Measurements from ENCODE around the gene TMED1. TPM values are rescaled to one million over a fixed set of nuclear protein-coding genes. Genes with fewer than 3 reads are reported as not detected.

The TMED1 gene
- total and polyA plus RNA-seq, 2 of the 8 experiments (the other 6 are each of a cell fraction or from before 2014, with no cell fraction given), result 26.9 to 31.9 TPM

DNA sequence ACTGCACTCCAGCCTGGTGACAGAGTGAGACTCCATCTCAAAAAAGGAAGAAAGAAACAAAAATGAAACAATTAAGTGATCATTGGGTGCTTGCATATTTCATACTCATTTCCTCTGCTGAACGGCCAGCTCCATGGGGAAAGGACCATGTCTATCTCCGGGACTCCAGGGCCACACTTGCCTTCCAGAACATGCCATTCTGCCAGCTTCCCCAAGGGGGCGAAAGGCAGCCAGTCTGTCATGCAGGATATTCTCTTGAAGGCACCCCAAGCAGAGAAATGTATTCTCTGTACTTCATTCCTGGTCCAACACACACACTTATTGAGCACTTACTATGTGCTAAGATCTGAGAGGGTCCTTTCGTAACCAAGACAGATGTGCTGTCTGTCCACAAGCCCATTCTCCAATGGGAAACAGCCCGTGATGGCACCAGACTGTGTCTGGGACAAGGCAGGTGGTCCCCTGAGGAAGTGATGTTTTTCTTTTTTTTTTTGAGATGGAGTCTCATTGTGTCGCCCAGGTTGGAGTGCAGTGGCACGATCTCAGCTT lies 25.2 kb upstream of the TMED1 start:
- no peak overlapping the region for H3K14ac ChIP-seq (ENCODE audit: insufficient read length)
- no peak overlapping the region for H2AFZ ChIP-seq (ENCODE audit: low read length)
- no peak overlapping the region for H2BK15ac ChIP-seq (ENCODE audit: low read length)
- ChIA-PET CTCF (ENCODE audit: partially characterized antibody) (interaction anchor here (0.5 to 11.3 kb wide), 23 partner anchors 9 to 684 kb away, joined by 3 to 249 read pairs (median 4); partner anchors contain the start of genes C19orf38, QTRT1 and TMED1), POLR2A (ENCODE audit: partially characterized antibody) (interaction anchor here (0.6 to 1.0 kb wide), 2 partner anchors 25 to 159 kb away, joined by 3 to 5 read pairs; partner anchors contain the start of gene TMED1)
- no peak overlapping the region for H2BK20ac ChIP-seq (ENCODE audit: low read length)
- no peak overlapping the region for H2BK12ac ChIP-seq (ENCODE audit: low read depth, low read length)
- TF ChIP-seq NANOG (IDR thresholded peaks at IDR 0.05; ENCODE audit: insufficient read depth, low read depth, low read length, poor library complexity, severe bottlenecking), result no peak
- TF ChIP-seq, protein P1, sequence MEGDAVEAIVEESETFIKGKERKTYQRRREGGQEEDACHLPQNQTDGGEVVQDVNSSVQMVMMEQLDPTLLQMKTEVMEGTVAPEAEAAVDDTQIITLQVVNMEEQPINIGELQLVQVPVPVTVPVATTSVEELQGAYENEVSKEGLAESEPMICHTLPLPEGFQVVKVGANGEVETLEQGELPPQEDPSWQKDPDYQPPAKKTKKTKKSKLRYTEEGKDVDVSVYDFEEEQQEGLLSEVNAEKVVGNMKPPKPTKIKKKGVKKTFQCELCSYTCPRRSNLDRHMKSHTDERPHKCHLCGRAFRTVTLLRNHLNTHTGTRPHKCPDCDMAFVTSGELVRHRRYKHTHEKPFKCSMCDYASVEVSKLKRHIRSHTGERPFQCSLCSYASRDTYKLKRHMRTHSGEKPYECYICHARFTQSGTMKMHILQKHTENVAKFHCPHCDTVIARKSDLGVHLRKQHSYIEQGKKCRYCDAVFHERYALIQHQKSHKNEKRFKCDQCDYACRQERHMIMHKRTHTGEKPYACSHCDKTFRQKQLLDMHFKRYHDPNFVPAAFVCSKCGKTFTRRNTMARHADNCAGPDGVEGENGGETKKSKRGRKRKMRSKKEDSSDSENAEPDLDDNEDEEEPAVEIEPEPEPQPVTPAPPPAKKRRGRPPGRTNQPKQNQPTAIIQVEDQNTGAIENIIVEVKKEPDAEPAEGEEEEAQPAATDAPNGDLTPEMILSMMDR (IDR thresholded peaks at IDR 0.05; ENCODE audit: control extremely low read depth in 1 of 3, insufficient read depth in 1 of 3, low read depth in 1 of 3, low read length in 3 of 3), result peak; percentile 74 to 83 (median 81)
- TF ChIP-seq RAD21 (IDR thresholded peaks at IDR 0.05 in 1 of 2, conservative IDR thresholded peaks at IDR 0.05 in 1 of 2; ENCODE audit: low read depth in 2 of 2, low read length in 2 of 2), result peak; percentile 23 to 38; a peak in 2 of 4 replicates
- no peak overlapping the region for H2AK5ac ChIP-seq (ENCODE audit: low read depth, low read length)
- H4K5ac ChIP-seq (ENCODE audit: insufficient read length, low read depth, low read length), result no peak overlapping the region
- H3K9me3 ChIP-seq (ENCODE audit: insufficient read depth in 2 of 2, low read depth in 1 of 2, low read length in 1 of 2), result no peaks in the 10 kb centered on the region
- WGBS, 2 experiments (ENCODE audit: extremely low coverage in 1 of 2, insufficient coverage in 1 of 2, insufficient read length in 1 of 2, insufficient replicate concordance in 2 of 2, low coverage in 1 of 2, low lambda C conversion rate in 2 of 2, missing lambda C conversion rate in 1 of 2), result 75% methylated on average over 7 of the region's 7 CpGs; no CpG with 5 or more reads in 1 of the 2 experiments
- H4K8ac ChIP-seq (ENCODE audit: extremely low read depth, insufficient read depth, low read length), result no peak overlapping the region
- H3K18ac ChIP-seq (ENCODE audit: extremely low read depth, low read length), result no peak overlapping the region
- no peak overlapping the region for H3K4ac ChIP-seq (replicated peaks; ENCODE audit: insufficient read length, low read depth, low read length)
- no peak overlapping the region for H2BK120ac ChIP-seq (replicated peaks; ENCODE audit: low read depth, low read length)
- peak; percentile 42 for FAIRE-seq
- H3K56ac ChIP-seq (replicated peaks; ENCODE audit: insufficient read length, low read depth, low read length), result no peak overlapping the region
- H3K36me3 ChIP-seq (ENCODE audit: control insufficient read depth in 2 of 4, insufficient read depth in 4 of 4, low read length in 3 of 4), result no peaks in the 10 kb centered on the region
- no peak overlapping the region for H3K4me3 ChIP-seq (ENCODE audit: extremely low read depth in 1 of 4, insufficient read depth in 2 of 4, low read depth in 3 of 4, low read length in 4 of 4)
- H3K23me2 ChIP-seq (ENCODE audit: low read depth, low read length), result no peaks in the 10 kb centered on the region
- no peaks in the 10 kb centered on the region for H3K4me1 ChIP-seq (replicated peaks in 1 of 4; ENCODE audit: control insufficient read depth in 3 of 4, insufficient read depth in 4 of 4, low read length in 3 of 4)
- H2BK5ac ChIP-seq (ENCODE audit: low read depth, low read length), result no peak overlapping the region
- H3K4me2 ChIP-seq (ENCODE audit: insufficient read depth in 1 of 2, low read depth in 2 of 2, low read length in 2 of 2), result no peak overlapping the region
- no peaks in the 10 kb centered on the region; a peak in 1 of 7 replicates for H3K27me3 ChIP-seq (replicated peaks in 1 of 4; ENCODE audit: control insufficient read depth in 3 of 4, extremely low read depth in 1 of 4, insufficient read depth in 3 of 4, low read length in 3 of 4)
- DNase-seq (ENCODE audit: low read depth in 1 of 2, low spot score in 2 of 2), result peak in 1 of 2 experiments; percentile 84
- H3K79me1 ChIP-seq (ENCODE audit: low read depth, low read length), result no peaks in the 10 kb centered on the region
- no peak overlapping the region for H3K27ac ChIP-seq (ENCODE audit: low read depth, low read length)
- H3K79me2 ChIP-seq (ENCODE audit: control insufficient read depth in 1 of 2, insufficient read depth in 2 of 2, low read length in 2 of 2), result no peaks in the 10 kb centered on the region
- no peaks in the 10 kb centered on the region for H4K20me1 ChIP-seq (replicated peaks in 1 of 2; ENCODE audit: control insufficient read depth in 1 of 2, insufficient read depth in 2 of 2, low read length in 2 of 2)
- no peak overlapping the region for H3K23ac ChIP-seq (ENCODE audit: insufficient read length)
- no peak overlapping the region for H4K91ac ChIP-seq (replicated peaks; ENCODE audit: insufficient read length, low read length)
- no peak overlapping the region for H3K9ac ChIP-seq (replicated peaks in 1 of 4; ENCODE audit: extremely low read depth in 1 of 4, low read depth in 3 of 4, low read length in 3 of 4)
